ENCODE data around the gene DYNLT2. TPM values are rescaled to one million over a fixed set of nuclear protein-coding genes. Genes with fewer than 3 reads are reported as not detected.

The DYNLT2 gene
- total and polyA plus RNA-seq, 2 of the 13 experiments (the other 11 are each of a cell fraction or from before 2014, with no cell fraction given): 2.1 to 4.3 TPM

- FAIRE-seq (no peak), ATAC-seq (no peak), DNase-seq (ENCODE audit: low spot score) (no peak)
- Histone ChIP-seq H4K20me1 (ENCODE audit: insufficient read depth, low read length) (no peaks in the 10 kb centered on the region), H3K4me2 (ENCODE audit: low read depth, low read length) (no peak overlapping the region), H3K9ac (ENCODE audit: insufficient read depth, low read depth, low read length) (no peak overlapping the region), H2AFZ (ENCODE audit: low read length) (no peak overlapping the region), H3K9me3 (ENCODE audit: low read length) (no peaks in the 10 kb centered on the region), H3K27ac (ENCODE audit: extremely low read length, insufficient read depth, low read length) (no peak overlapping the region), H3K4me1 (ENCODE audit: insufficient read depth, low read length) (peaks cover 27% of the 10 kb centered on the region), H3K27me3 (ENCODE audit: control insufficient read depth in 1 of 2, insufficient read depth in 2 of 2, low read length in 2 of 2) (no peaks in the 10 kb centered on the region), H3K79me2 (ENCODE audit: insufficient read depth, low read length) (no peaks in the 10 kb centered on the region), H3K4me3 (replicated peaks in 1 of 3; ENCODE audit: insufficient read depth in 1 of 3, low read depth in 2 of 3, low read length in 3 of 3) (no peak overlapping the region), H3K36me3 (replicated peaks in 1 of 2; ENCODE audit: control insufficient read depth in 1 of 2, insufficient read depth in 2 of 2, low read length in 2 of 2) (no peaks in the 10 kb centered on the region)
- BruUV-seq (replicated peaks): no TSS peak
- intact Hi-C loops (cut with micrococcal nuclease; ENCODE audit: unreplicated experiment): no loop called here
- ChIA-PET CTCF (ENCODE audit: low intra/inter-chr PET ratio, low total read pairs) (no interaction called here), POLR2A (interaction anchor here (1.1 kb wide), 1 partner anchor 22 kb away, joined by 4 read pairs; the partner anchor contains the start of genes DYNLT2 and ERMARD)
- TF ChIP-seq ZNF83 (CRISPR knock-in tag; IDR thresholded peaks at IDR 0.05; ENCODE audit: borderline replicate concordance) (no peak), SMARCC2 (IDR thresholded peaks at IDR 0.05) (no peak), ZBTB42 (CRISPR knock-in tag; IDR thresholded peaks at IDR 0.05) (no peak), HMG20A (CRISPR knock-in tag; IDR thresholded peaks at IDR 0.05; ENCODE audit: borderline replicate concordance) (no peak), GRHL1 (CRISPR knock-in tag; conservative IDR thresholded peaks at IDR 0.05) (no peak), CC2D1A (CRISPR knock-in tag; IDR thresholded peaks at IDR 0.05) (no peak), PATZ1 (CRISPR knock-in tag; IDR thresholded peaks at IDR 0.05) (no peak), ZNF34 (CRISPR knock-in tag; IDR thresholded peaks at IDR 0.05; ENCODE audit: borderline replicate concordance) (no peak), ZFY (CRISPR knock-in tag; IDR thresholded peaks at IDR 0.05) (no peak), ZNF749 (CRISPR knock-in tag; IDR thresholded peaks at IDR 0.05; ENCODE audit: borderline replicate concordance) (no peak), ZNF839 (CRISPR knock-in tag; IDR thresholded peaks at IDR 0.05; ENCODE audit: borderline replicate concordance) (no peak), ZNF530 (CRISPR knock-in tag; IDR thresholded peaks at IDR 0.05; ENCODE audit: low read depth) (no peak), FOXP1 (IDR thresholded peaks at IDR 0.05) (no peak), FOXP1 (CRISPR knock-in tag; IDR thresholded peaks at IDR 0.05) (no peak), ZNF557 (CRISPR knock-in tag; IDR thresholded peaks at IDR 0.05) (no peak), ZNF432 (CRISPR knock-in tag; IDR thresholded peaks at IDR 0.05; ENCODE audit: borderline replicate concordance) (no peak), ZNF850 (CRISPR knock-in tag; conservative IDR thresholded peaks at IDR 0.05) (no peak)
- in situ Hi-C loops (cut with HindIII; ENCODE audit: extremely low pct_ligation_motif_present, low pct_unique_long_range_greater_than_20kb): no loop called here
These were observed 21.4 kb downstream of the DYNLT2 start for GRCh38 chr6:169729961-169730360.

Measured in HepG2 (cell line).